Heart left ventricle (tissue), 13 donors: ENCODE measurements around the gene ZNF584.

Experiments used
- POLR2A ChIP-seq, 2 donors: fragments of 450-650 bp; IDR thresholded peaks; one replicate each; pipeline ENCODE4 v1.6.1; 2017; ENCODE audit warnings: antibody characterized with exemption in 2 of 2, mild to moderate bottlenecking in 2 of 2, moderate library complexity in 2 of 2
- TF ChIP-seq, protein P1 (sequence below), 12 donors: fragments of 200-600 bp; sonication (generic) in 4 of 12; IDR thresholded peaks; one replicate each; pipeline versions ENCODE4 v1.5.0 to v1.8.0; 2018 to 2022; ENCODE audit warnings: antibody characterized with exemption in 12 of 12, mild to moderate bottlenecking in 5 of 12
- donor health status: ischemic (EF 13 %, LVEDD 7.1; RV severe dilation, severe dysfunction).
- donor health status: DM: no; HTN: yes; CAD: no.
- donor health status: DM: no; HTN: no; CAD: no.
- donor health status: ischemic (EF 25% LVEDD 6.9; RV normal size, moderate dysfunction).
- donor health status: ischemic (EF 25% LVEDD 5.7; RV mildly dilated, moderate dysfunction).
- donor health status: ischemic (EF 35%, LVEDD 5.7; RV mildly dilated, moderate dysfunction).
- donor health status: nonischemic (EF 11% LVEDD 7.7; RV severe dilation, severe dysfunction).
- donor health status: DM: yes; HTN: yes; CAD: no.
- donor health status: PGD.
- donor health status: ischemic (EF 29% LVEDD 5.4; RV normal size, mild dysfunction).
- donor health status: nonischemic (EF 23%, LVEDD 6.1; RV moderate dilation, normal function).

DNA sequence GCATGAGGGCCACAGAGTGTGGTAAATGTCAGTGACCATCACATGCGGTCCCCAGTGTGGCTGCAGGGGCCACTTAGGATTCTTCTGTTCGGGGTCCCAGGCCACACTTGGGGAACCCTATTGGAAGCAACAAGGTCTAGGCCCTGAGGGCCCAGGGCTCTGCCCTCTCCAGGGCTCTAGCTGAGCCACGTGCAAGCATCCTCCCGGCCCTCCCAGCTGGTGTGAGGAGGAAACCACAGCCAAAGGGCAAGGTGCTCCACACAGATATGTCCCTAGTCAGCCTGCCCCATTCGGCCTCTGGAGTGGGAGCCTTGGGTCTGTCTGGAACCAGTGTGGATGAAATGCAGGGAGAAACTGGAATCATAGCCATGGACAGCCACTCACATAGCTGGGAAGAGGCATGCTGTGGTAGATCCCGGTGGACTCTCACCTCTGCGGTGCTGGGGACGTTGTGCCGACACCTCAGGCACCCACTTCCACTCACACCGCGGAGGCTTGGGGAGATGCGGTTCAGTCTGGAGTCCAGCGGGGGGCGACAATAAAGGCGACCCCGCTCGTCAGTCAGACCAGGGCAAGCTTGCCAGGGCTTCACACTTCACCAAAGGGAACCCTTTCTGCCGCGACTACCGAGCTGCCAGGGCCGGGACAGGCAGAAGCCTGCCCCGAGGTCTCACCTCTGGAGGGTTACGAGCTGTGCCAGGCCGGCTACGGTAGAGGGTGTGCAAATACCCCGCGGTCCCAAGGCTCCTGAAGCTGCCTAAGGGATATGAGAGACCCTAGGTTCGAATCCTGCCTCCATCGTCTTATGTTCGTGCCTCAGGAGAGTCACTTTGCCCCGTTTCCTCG is 41.6 kb upstream of the ZNF584 start:
- TF ChIP-seq, protein P1, sequence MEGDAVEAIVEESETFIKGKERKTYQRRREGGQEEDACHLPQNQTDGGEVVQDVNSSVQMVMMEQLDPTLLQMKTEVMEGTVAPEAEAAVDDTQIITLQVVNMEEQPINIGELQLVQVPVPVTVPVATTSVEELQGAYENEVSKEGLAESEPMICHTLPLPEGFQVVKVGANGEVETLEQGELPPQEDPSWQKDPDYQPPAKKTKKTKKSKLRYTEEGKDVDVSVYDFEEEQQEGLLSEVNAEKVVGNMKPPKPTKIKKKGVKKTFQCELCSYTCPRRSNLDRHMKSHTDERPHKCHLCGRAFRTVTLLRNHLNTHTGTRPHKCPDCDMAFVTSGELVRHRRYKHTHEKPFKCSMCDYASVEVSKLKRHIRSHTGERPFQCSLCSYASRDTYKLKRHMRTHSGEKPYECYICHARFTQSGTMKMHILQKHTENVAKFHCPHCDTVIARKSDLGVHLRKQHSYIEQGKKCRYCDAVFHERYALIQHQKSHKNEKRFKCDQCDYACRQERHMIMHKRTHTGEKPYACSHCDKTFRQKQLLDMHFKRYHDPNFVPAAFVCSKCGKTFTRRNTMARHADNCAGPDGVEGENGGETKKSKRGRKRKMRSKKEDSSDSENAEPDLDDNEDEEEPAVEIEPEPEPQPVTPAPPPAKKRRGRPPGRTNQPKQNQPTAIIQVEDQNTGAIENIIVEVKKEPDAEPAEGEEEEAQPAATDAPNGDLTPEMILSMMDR (IDR thresholded peaks at IDR 0.05), result no peak
- TF ChIP-seq POLR2A (IDR thresholded peaks at IDR 0.05), result no peak
